Mesendoderm (in vitro differentiated cells): ENCODE measurements around the gene EIF2B2.

Experiments used
- DNase-seq: peaks from one replicate; pipeline ENCODE4 v3.0.0; 2013
- H2AK5ac ChIP-seq: 2 replicates; pipeline ENCODE4 v1.6.1; 2013; ENCODE audit warnings: low read length, inconsistent platforms
- H2BK120ac ChIP-seq: 2 replicates; pipeline ENCODE4 v1.6.1; 2013; ENCODE audit warnings: low read depth, mild to moderate bottlenecking, low read length, moderate library complexity, mixed read lengths
- H2BK15ac ChIP-seq: replicated peaks from 2 replicates; pipeline ENCODE4 v1.6.1; 2013; ENCODE audit warnings: low read depth, mild to moderate bottlenecking, moderate library complexity
- H2BK5ac ChIP-seq: 2 replicates; pipeline ENCODE4 v1.6.1; 2013; ENCODE audit warnings: low read length, inconsistent platforms
- H3K18ac ChIP-seq: 2 replicates; pipeline ENCODE4 v1.6.1; 2013; ENCODE audit warnings: mild to moderate bottlenecking, low read length, mixed read lengths
- H3K23ac ChIP-seq: one replicate; pipeline ENCODE4 v1.6.1; 2013; ENCODE audit warnings: low read length
- H3K27ac ChIP-seq: 2 replicates; pipeline ENCODE4 v1.5.1; 2013; ENCODE audit warnings: low read depth, mild to moderate bottlenecking, inconsistent platforms, low read length, moderate library complexity
- H3K27me3 ChIP-seq: 2 replicates; pipeline ENCODE4 v1.6.1; 2013; ENCODE audit warnings: low read length, control low read depth, mild to moderate bottlenecking, inconsistent platforms; ENCODE audit not compliant: insufficient read depth, poor library complexity
- H3K36me3 ChIP-seq: 2 replicates; pipeline ENCODE4 v1.6.1; 2013; ENCODE audit warnings: low read length, inconsistent platforms; ENCODE audit not compliant: control insufficient read depth, insufficient read depth
- H3K4ac ChIP-seq: one replicate; pipeline ENCODE4 v1.6.1; 2013; ENCODE audit warnings: low read depth, mild to moderate bottlenecking, low read length, moderate library complexity
- H3K4me1 ChIP-seq: 2 replicates; pipeline ENCODE4 v1.6.1; 2013; ENCODE audit warnings: low read depth, low read length, inconsistent platforms; ENCODE audit not compliant: control insufficient read depth
- H3K4me2 ChIP-seq: 2 replicates; pipeline ENCODE4 v1.6.1; 2013; ENCODE audit warnings: low read length
- H3K4me3 ChIP-seq: 2 replicates; pipeline ENCODE4 v1.5.1; 2013; ENCODE audit warnings: mild to moderate bottlenecking, low read length
- H3K56ac ChIP-seq: one replicate; pipeline ENCODE4 v1.6.1; 2013; ENCODE audit warnings: low read length
- H3K79me1 ChIP-seq: 2 replicates; pipeline ENCODE4 v1.6.1; 2013; ENCODE audit warnings: low read length, inconsistent platforms
- H3K79me2 ChIP-seq: 2 replicates; pipeline ENCODE4 v1.6.1; 2013; ENCODE audit warnings: mild to moderate bottlenecking, low read length; ENCODE audit not compliant: control insufficient read depth, insufficient read depth
- H3K9ac ChIP-seq: 2 replicates; pipeline ENCODE4 v1.6.1; 2013; ENCODE audit warnings: low read length, inconsistent platforms
- H4K5ac ChIP-seq: one replicate; pipeline ENCODE4 v1.6.1; 2013; ENCODE audit warnings: low read length
- H4K8ac ChIP-seq: one replicate; pipeline ENCODE4 v1.6.1; 2013; ENCODE audit warnings: low read depth, mild to moderate bottlenecking, control low read depth, low read length, moderate library complexity
- WGBS: extraction: QIAGEN DNeasy Blood & Tissue Kit; methylation state at CpG from one replicate; pipeline ENCODE4 v1.1.7; 2013; ENCODE audit warnings: low lambda C conversion rate, missing lambda C conversion rate; ENCODE audit not compliant: insufficient coverage; ENCODE audit errors: extremely low coverage; 5-methylcytosine and 5-hydroxymethylcytosine counted together

Gene EIF2B2

DNA sequence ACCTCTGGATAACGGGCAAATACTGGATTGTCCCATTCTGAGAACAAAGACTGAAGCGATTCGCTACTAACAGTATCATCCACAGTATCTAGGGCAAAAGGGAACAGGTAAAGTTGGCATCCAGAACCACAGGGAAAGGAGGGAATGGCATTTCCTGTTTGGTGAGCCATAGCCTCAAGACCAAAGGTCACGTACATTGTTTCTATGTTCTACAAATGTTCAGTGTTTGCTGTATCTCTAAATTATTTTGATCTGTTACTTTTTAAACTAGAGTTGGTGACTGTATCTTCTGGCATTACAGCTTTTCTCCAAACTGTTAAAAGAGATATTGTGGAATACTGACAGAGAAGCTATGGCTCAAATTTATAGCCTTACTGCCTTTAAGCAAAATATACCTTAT, 38.9 kb downstream of the EIF2B2 start:
- Histone ChIP-seq H4K5ac (no peak overlapping the region), H3K9ac (no peak overlapping the region), H3K56ac (no peak overlapping the region), H3K4me3 (no peak overlapping the region), H3K27me3 (no peaks in the 10 kb centered on the region), H2BK5ac (no peak overlapping the region), H3K23ac (no peak overlapping the region), H4K8ac (no peak overlapping the region), H3K36me3 (no peaks in the 10 kb centered on the region), H3K27ac (no peak overlapping the region), H3K79me2 (no peaks in the 10 kb centered on the region), H2BK120ac (no peak overlapping the region), H3K18ac (no peak overlapping the region), H3K4me2 (no peak overlapping the region), H3K4ac (no peak overlapping the region), H3K4me1 (no peaks in the 10 kb centered on the region), H2BK15ac (no peak overlapping the region), H3K79me1 (peaks cover 2% of the 10 kb centered on the region), H2AK5ac (no peak overlapping the region)
- no peak for DNase-seq
- no CpG with 5 or more reads among the region's 4 CpGs for WGBS

DNA sequence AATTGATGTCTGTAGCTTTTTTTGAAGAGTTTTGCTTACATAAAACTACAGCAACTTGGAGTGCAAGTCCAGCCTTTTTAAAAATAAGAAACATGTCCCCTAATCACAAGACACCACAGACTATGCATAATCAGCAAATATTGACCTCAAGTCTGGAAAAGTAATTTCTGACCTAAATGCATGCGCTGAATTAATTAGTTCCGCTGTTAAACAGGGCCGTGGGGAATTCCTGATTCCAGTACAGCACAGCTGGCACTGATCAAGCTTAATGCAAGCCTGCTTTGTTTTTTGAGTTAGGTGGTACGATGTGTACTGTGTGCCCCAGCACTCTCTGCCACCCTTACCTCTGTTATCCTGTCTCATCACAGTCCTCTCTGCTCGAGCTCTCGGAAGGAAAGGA, 39.3 kb downstream of the EIF2B2 start:
- Histone ChIP-seq H2BK15ac (no peak overlapping the region), H3K4me3 (no peak overlapping the region), H3K79me1 (peaks cover 2% of the 10 kb centered on the region), H2BK5ac (no peak overlapping the region), H4K8ac (no peak overlapping the region), H2AK5ac (no peak overlapping the region), H3K18ac (no peak overlapping the region), H3K4me2 (no peak overlapping the region), H3K79me2 (no peaks in the 10 kb centered on the region), H3K4me1 (no peaks in the 10 kb centered on the region), H3K27ac (no peak overlapping the region), H4K5ac (no peak overlapping the region), H3K4ac (no peak overlapping the region), H3K36me3 (no peaks in the 10 kb centered on the region), H3K27me3 (no peaks in the 10 kb centered on the region), H3K23ac (no peak overlapping the region), H2BK120ac (no peak overlapping the region), H3K9ac (no peak overlapping the region), H3K56ac (no peak overlapping the region)
- no CpG with 5 or more reads among the region's 6 CpGs for WGBS
- no peak for DNase-seq

DNA sequence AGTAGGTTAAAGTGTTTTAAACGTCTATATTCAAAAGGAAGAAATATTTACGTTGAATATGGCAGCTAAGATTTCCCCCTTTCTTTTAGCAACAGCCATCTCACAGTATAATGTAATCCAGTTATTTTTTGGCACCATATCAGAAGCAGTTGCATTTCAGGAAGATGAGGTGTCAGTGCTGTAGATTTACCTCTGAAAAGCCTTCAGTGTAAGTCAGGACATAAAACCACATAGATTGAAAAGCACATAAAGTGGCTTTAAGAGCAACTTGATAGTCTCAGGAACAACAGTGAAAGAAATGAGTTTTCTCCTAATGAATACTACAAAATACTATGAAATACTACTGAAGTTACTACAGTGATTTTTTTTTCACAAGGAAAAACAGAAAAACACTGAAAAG, 41.6 kb downstream of the EIF2B2 start:
- Histone ChIP-seq H3K79me2 (no peaks in the 10 kb centered on the region), H2AK5ac (no peak overlapping the region), H3K27me3 (no peaks in the 10 kb centered on the region), H3K9ac (no peak overlapping the region), H4K8ac (no peak overlapping the region), H3K23ac (no peak overlapping the region), H3K4me3 (no peak overlapping the region), H2BK15ac (no peak overlapping the region), H3K79me1 (peaks cover 2% of the 10 kb centered on the region), H3K56ac (no peak overlapping the region), H4K5ac (no peak overlapping the region), H3K27ac (no peak overlapping the region), H3K36me3 (no peaks in the 10 kb centered on the region), H2BK120ac (no peak overlapping the region), H2BK5ac (no peak overlapping the region), H3K4me1 (no peaks in the 10 kb centered on the region), H3K18ac (no peak overlapping the region), H3K4me2 (no peak overlapping the region), H3K4ac (no peak overlapping the region)
- DNase-seq, result no peak
- no CpG with 5 or more reads among the region's 2 CpGs for WGBS

DNA sequence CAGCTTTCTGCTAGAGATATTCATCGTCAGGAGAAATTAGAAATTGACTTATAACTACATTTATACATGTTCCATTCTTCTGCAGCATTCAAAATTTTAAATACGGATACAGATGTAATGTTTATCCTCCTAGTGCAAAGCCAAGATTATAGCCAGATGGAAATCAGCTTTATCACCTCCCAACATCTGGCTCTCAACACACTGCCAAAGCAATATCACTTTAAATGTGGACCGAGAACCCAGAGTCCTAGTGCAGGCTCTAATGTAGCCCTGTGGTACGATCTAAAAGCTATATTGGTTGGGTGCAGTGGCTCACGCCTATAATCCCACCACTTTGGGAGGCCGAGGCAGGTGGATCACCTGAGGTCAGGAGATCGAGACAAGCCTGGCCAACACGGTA, 42.0 kb downstream of the EIF2B2 start:
- H3K4ac ChIP-seq, result no peak overlapping the region
- H3K23ac ChIP-seq, result no peak overlapping the region
- no peak overlapping the region for H4K8ac ChIP-seq
- no peak overlapping the region for H2AK5ac ChIP-seq
- no peaks in the 10 kb centered on the region for H3K79me2 ChIP-seq
- no peak overlapping the region for H3K27ac ChIP-seq
- H3K36me3 ChIP-seq, result no peaks in the 10 kb centered on the region
- no peak overlapping the region for H2BK5ac ChIP-seq
- no peak overlapping the region for H3K4me2 ChIP-seq
- no peaks in the 10 kb centered on the region for H3K4me1 ChIP-seq
- DNase-seq, result no peak
- H3K56ac ChIP-seq, result no peak overlapping the region
- no CpG with 5 or more reads among the region's 8 CpGs for WGBS
- no peak overlapping the region for H2BK15ac ChIP-seq
- no peak overlapping the region for H3K4me3 ChIP-seq
- H3K18ac ChIP-seq, result no peak overlapping the region
- peaks cover 2% of the 10 kb centered on the region for H3K79me1 ChIP-seq
- no peaks in the 10 kb centered on the region for H3K27me3 ChIP-seq
- H3K9ac ChIP-seq, result no peak overlapping the region
- no peak overlapping the region for H4K5ac ChIP-seq
- no peak overlapping the region for H2BK120ac ChIP-seq

DNA sequence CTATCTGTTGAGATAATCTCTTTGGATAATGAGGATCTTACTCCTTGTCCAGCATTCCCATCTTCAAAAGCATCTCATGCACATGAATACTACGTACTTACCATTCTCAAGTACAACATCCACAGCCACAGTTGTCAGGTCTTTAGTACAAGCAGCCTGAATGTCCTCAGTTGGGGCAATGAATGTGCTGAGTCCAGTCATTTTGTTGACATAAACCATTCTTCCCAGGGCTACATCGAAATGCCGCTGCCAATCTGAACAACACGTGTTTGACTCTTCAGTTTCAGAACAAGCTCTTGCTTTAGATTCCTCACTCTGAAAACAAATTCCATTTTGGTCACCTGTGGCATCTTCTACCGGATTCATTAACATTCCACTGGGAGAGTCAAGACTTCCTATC, 43.6 kb downstream of the EIF2B2 start:
- Histone ChIP-seq H3K27ac (no peak overlapping the region), H3K9ac (no peak overlapping the region), H3K36me3 (no peaks in the 10 kb centered on the region), H3K79me2 (no peaks in the 10 kb centered on the region), H3K4me1 (no peaks in the 10 kb centered on the region), H2AK5ac (no peak overlapping the region), H3K4me2 (no peak overlapping the region), H3K79me1 (peaks cover 2% of the 10 kb centered on the region), H3K56ac (no peak overlapping the region), H2BK120ac (no peak overlapping the region), H3K4me3 (no peak overlapping the region), H3K27me3 (no peaks in the 10 kb centered on the region), H3K23ac (no peak overlapping the region), H2BK15ac (no peak overlapping the region), H2BK5ac (no peak overlapping the region), H4K8ac (no peak overlapping the region), H3K4ac (no peak overlapping the region), H4K5ac (no peak overlapping the region), H3K18ac (no peak overlapping the region)
- WGBS, result no CpG with 5 or more reads among the region's 5 CpGs
- DNase-seq, result no peak

DNA sequence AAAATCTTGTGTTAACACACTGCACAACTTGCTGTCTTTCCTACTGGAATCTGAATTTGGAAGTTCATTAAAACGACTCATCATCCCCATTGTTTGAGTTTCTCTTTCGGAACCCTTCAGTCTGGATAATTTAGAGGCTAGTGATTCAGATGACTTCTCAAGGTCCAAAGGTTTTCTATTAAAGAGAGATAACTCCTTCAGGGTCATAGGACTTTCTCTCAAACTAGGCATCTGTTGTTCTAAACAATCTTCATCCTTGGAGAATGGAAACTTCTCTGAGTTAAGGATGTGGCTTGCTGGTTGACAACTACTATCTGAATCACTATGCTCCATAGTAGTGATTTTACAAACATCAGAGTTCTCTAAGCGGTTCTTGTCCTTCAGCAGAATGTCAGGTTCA, 44.2 kb downstream of the EIF2B2 start:
- Histone ChIP-seq H4K8ac (no peak overlapping the region), H3K36me3 (no peaks in the 10 kb centered on the region), H3K79me1 (peaks cover 2% of the 10 kb centered on the region), H3K56ac (no peak overlapping the region), H3K79me2 (no peaks in the 10 kb centered on the region), H2BK120ac (no peak overlapping the region), H4K5ac (no peak overlapping the region), H2BK15ac (no peak overlapping the region), H3K4me3 (no peak overlapping the region), H3K4ac (no peak overlapping the region), H3K4me1 (no peaks in the 10 kb centered on the region), H3K23ac (no peak overlapping the region), H3K18ac (no peak overlapping the region), H3K27me3 (no peaks in the 10 kb centered on the region), H3K9ac (no peak overlapping the region), H3K27ac (no peak overlapping the region), H3K4me2 (no peak overlapping the region), H2BK5ac (no peak overlapping the region), H2AK5ac (no peak overlapping the region)
- DNase-seq, result no peak
- WGBS, result no CpG with 5 or more reads among the region's 3 CpGs
